Erythroblast (primary cell): ENCODE data around the gene ARL4D.

Source experiments
- GATA1 ChIP-seq: IDR thresholded peaks from 2 replicates; pipeline ENCODE4 v1.6.1; 2011; ENCODE audit warnings: low read depth, mild to moderate bottlenecking, control low read depth, low read length, moderate library complexity
- POLR2A ChIP-seq: IDR thresholded peaks from 2 replicates; pipeline ENCODE4 v1.6.1; 2011; ENCODE audit warnings: mild to moderate bottlenecking, low read length

- TF ChIP-seq POLR2A (no peak), GATA1 (no peak)
Observed at GRCh38 chr17:43396491-43397060, 2.2 kb upstream of the ARL4D start.
